GOT3 (cell line): ENCODE measurements around the gene GPR156.

Experiments used
- DNase-seq: peaks from one replicate; lab custom pipeline; 2025; ENCODE audit warnings: mixed read lengths; lab: John Stamatoyannopoulos, UW

The GPR156 gene

GRCh38 chr3:120119846-120120510, 165.0 kb downstream of the GPR156 start:
- no peak for DNase-seq
